ENCODE results near the gene GGTLC3.
"Not testable (repeated sequence)": the region's sequence is repeated elsewhere in the genome, so short reads cannot be mapped to it uniquely, and the experiment has no call there.

- not testable (repeated sequence) for TF ChIP-seq POLR2AphosphoS5, POLR2A (IDR thresholded peaks at IDR 0.05)
- TF ChIP-seq, protein P1, sequence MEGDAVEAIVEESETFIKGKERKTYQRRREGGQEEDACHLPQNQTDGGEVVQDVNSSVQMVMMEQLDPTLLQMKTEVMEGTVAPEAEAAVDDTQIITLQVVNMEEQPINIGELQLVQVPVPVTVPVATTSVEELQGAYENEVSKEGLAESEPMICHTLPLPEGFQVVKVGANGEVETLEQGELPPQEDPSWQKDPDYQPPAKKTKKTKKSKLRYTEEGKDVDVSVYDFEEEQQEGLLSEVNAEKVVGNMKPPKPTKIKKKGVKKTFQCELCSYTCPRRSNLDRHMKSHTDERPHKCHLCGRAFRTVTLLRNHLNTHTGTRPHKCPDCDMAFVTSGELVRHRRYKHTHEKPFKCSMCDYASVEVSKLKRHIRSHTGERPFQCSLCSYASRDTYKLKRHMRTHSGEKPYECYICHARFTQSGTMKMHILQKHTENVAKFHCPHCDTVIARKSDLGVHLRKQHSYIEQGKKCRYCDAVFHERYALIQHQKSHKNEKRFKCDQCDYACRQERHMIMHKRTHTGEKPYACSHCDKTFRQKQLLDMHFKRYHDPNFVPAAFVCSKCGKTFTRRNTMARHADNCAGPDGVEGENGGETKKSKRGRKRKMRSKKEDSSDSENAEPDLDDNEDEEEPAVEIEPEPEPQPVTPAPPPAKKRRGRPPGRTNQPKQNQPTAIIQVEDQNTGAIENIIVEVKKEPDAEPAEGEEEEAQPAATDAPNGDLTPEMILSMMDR (IDR thresholded peaks at IDR 0.05), result not testable (repeated sequence)
Measured at GRCh38 chr22:18529416-18530145, 11.6 kb upstream of the GGTLC3 start.

Measured in stomach (tissue), 4 donors.